ENCODE data around the gene TEC. TPM values are rescaled to one million over a fixed set of nuclear protein-coding genes. Genes with fewer than 3 reads are reported as not detected.

The TEC gene
- total and polyA plus RNA-seq, 2 of the 8 experiments (the other 6 are each of a cell fraction or from before 2014, with no cell fraction given) = 0.73 to 1.8 TPM

GRCh38 chr4:48212165-48212564 is 57.5 kb downstream of the TEC start:
- Histone ChIP-seq H3K27ac (ENCODE audit: low read depth, low read length) (no peak overlapping the region), H4K8ac (ENCODE audit: extremely low read depth, insufficient read depth, low read length) (no peak overlapping the region), H2BK15ac (ENCODE audit: low read length) (no peak overlapping the region), H3K4me2 (ENCODE audit: insufficient read depth in 1 of 2, low read depth in 2 of 2, low read length in 2 of 2) (no peak overlapping the region), H3K79me1 (ENCODE audit: low read depth, low read length) (no peaks in the 10 kb centered on the region), H3K4me1 (replicated peaks in 1 of 4; ENCODE audit: control insufficient read depth in 3 of 4, insufficient read depth in 4 of 4, low read length in 3 of 4) (no peaks in the 10 kb centered on the region; a peak in 1 of 7 replicates), H2BK12ac (ENCODE audit: low read depth, low read length) (no peak overlapping the region), H4K20me1 (replicated peaks in 1 of 2; ENCODE audit: control insufficient read depth in 1 of 2, insufficient read depth in 2 of 2, low read length in 2 of 2) (peaks cover 0 to 2% of the 10 kb centered on the region in 2 experiments), H3K79me2 (ENCODE audit: control insufficient read depth in 1 of 2, insufficient read depth in 2 of 2, low read length in 2 of 2) (no peaks in the 10 kb centered on the region), H4K91ac (replicated peaks; ENCODE audit: insufficient read length, low read length) (no peak overlapping the region), H4K5ac (ENCODE audit: insufficient read length, low read depth, low read length) (no peak overlapping the region), H3K27me3 (replicated peaks in 1 of 4; ENCODE audit: control insufficient read depth in 3 of 4, extremely low read depth in 1 of 4, insufficient read depth in 3 of 4, low read length in 3 of 4) (no peaks in the 10 kb centered on the region), H3K14ac (ENCODE audit: insufficient read length) (no peak overlapping the region), H3K23ac (ENCODE audit: insufficient read length) (no peak overlapping the region), H2AK5ac (ENCODE audit: low read depth, low read length) (no peak overlapping the region), H3K18ac (ENCODE audit: extremely low read depth, low read length) (no peak overlapping the region), H3K9me3 (ENCODE audit: insufficient read depth in 2 of 2, low read depth in 1 of 2, low read length in 1 of 2) (no peaks in the 10 kb centered on the region), H3K36me3 (ENCODE audit: control insufficient read depth in 2 of 4, insufficient read depth in 4 of 4, low read length in 3 of 4) (no peaks in the 10 kb centered on the region), H2BK120ac (replicated peaks; ENCODE audit: low read depth, low read length) (no peak overlapping the region), H3K4ac (replicated peaks; ENCODE audit: insufficient read length, low read depth, low read length) (no peak overlapping the region), H2BK5ac (ENCODE audit: low read depth, low read length) (no peak overlapping the region), H3K9ac (replicated peaks in 1 of 4; ENCODE audit: extremely low read depth in 1 of 4, low read depth in 3 of 4, low read length in 3 of 4) (no peak overlapping the region), H3K4me3 (ENCODE audit: extremely low read depth in 1 of 4, insufficient read depth in 2 of 4, low read depth in 3 of 4, low read length in 4 of 4) (no peak overlapping the region), H2AFZ (ENCODE audit: low read length) (no peak overlapping the region), H3K56ac (replicated peaks; ENCODE audit: insufficient read length, low read depth, low read length) (no peak overlapping the region), H3K23me2 (ENCODE audit: low read depth, low read length) (no peaks in the 10 kb centered on the region), H2BK20ac (ENCODE audit: low read length) (no peak overlapping the region)
- DNase-seq (ENCODE audit: low read depth in 1 of 2, low spot score in 2 of 2) = no peak
- POLR2A ChIA-PET (ENCODE audit: partially characterized antibody) = no interaction called here
- no peak for FAIRE-seq
- TF ChIP-seq KDM4A (IDR thresholded peaks at IDR 0.05; ENCODE audit: low read depth, low read length, severe bottlenecking) (no peak), SIX5 (IDR thresholded peaks at IDR 0.05; ENCODE audit: low read depth, low read length) (no peak), POU5F1 (IDR thresholded peaks at IDR 0.05; ENCODE audit: low read depth, low read length) (no peak)
- 78% methylated on average over 6 of the region's 6 CpGs; no CpG with 5 or more reads in 1 of the 2 experiments for WGBS, 2 experiments (ENCODE audit: extremely low coverage in 1 of 2, insufficient coverage in 1 of 2, insufficient read length in 1 of 2, insufficient replicate concordance in 2 of 2, low coverage in 1 of 2, low lambda C conversion rate in 2 of 2, missing lambda C conversion rate in 1 of 2)
- CTCF ChIA-PET (ENCODE audit: partially characterized antibody) = interaction anchor here (0.8 kb wide), 1 partner anchor 22 kb away, joined by 3 read pairs; no protein-coding TSS in a partner anchor

Data from H1 (cell line).